Fibroblast of skin of abdomen (primary cell): Measurements from ENCODE around the gene USP17L27. TPM values are rescaled to one million over a fixed set of nuclear protein-coding genes. Genes with fewer than 3 reads are reported as not detected.
"Not testable (repeated sequence)": the region's sequence is repeated elsewhere in the genome, so short reads cannot be mapped to it uniquely, and the experiment has no call there.

ENCODE experiments used
- DNase-seq: peaks from one replicate; pipeline ENCODE4 v3.0.0-alpha.2; 2013
- polyA plus RNA-seq, 2 experiments: library from polyadenylated mRNA; unstranded; fragments of 120-200 nt; gene quantifications; one replicate each; pipeline ENCODE4 v1.2.1, GENCODE V29; 2013; ENCODE audit not compliant: insufficient read length in 2 of 2

USP17L27 gene, protein sequence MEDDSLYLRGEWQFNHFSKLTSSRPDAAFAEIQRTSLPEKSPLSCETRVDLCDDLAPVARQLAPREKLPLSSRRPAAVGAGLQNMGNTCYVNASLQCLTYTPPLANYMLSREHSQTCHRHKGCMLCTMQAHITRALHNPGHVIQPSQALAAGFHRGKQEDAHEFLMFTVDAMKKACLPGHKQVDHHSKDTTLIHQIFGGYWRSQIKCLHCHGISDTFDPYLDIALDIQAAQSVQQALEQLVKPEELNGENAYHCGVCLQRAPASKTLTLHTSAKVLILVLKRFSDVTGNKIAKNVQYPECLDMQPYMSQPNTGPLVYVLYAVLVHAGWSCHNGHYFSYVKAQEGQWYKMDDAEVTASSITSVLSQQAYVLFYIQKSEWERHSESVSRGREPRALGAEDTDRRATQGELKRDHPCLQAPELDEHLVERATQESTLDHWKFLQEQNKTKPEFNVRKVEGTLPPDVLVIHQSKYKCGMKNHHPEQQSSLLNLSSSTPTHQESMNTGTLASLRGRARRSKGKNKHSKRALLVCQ
- not detected for polyA plus RNA-seq (2013, experiment 1 of 2; ENCODE audit: insufficient read length)
- not detected for polyA plus RNA-seq (2013, experiment 2 of 2; ENCODE audit: insufficient read length)

DNA sequence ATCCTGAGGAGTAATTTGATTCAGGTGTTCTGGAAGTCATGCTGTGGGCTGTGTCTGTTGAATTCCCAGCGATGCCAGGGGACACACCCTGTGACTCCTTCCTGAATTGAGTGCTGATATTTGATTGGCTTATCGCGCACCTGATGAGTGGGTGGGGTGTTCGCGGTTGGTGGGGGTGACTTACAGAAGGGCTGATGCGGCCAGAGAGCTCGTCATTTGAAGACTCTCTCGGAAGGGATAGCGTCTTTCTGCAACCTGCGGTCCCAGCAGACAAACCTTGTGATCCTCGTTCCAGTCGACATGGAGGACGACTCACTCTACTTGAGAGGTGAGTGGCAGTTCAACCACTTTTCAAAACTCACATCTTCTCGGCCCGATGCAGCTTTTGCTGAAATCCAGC lies at the start of gene USP17L27:
USP17L27 (plus strand) TSS at position 301 of the 400 bp plus-strand sequence; CDS start at position 301, 0 bp downstream.
- DNase-seq = not testable (repeated sequence)

DNA sequence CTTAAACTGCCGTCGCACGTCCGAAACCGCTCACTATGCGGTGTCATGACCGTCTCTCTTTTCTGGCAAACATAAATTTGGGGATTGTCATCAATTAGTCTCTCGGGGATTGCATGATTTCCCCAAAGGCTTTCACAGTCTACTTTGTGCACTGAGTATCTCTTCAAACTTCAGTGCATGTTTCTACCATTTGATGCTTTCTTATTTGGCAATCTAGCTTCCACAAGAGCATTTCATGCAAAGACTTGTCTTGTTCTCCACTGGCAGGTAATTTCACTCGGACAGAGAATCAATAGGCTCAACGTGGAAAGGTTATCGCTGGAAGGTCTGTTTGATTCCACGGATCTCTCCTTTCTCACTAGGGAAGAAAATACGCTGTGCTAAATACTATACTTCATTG lies 19.8 kb upstream of the USP17L27 start:
- DNase-seq = not testable (repeated sequence)

DNA sequence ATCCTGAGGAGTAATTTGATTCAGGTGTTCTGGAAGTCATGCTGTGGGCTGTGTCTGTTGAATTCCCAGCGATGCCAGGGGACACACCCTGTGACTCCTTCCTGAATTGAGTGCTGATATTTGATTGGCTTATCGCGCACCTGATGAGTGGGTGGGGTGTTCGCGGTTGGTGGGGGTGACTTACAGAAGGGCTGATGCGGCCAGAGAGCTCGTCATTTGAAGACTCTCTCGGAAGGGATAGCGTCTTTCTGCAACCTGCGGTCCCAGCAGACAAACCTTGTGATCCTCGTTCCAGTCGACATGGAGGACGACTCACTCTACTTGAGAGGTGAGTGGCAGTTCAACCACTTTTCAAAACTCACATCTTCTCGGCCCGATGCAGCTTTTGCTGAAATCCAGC lies 19.1 kb upstream of the USP17L27 start, which contains the start of gene USP17L24:
USP17L24 (plus strand) TSS at position 301 of the 400 bp plus-strand sequence; CDS start at position 301, 0 bp downstream.
- not testable (repeated sequence) for DNase-seq

DNA sequence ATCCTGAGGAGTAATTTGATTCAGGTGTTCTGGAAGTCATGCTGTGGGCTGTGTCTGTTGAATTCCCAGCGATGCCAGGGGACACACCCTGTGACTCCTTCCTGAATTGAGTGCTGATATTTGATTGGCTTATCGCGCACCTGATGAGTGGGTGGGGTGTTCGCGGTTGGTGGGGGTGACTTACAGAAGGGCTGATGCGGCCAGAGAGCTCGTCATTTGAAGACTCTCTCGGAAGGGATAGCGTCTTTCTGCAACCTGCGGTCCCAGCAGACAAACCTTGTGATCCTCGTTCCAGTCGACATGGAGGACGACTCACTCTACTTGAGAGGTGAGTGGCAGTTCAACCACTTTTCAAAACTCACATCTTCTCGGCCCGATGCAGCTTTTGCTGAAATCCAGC lies 14.3 kb upstream of the USP17L27 start, which contains the start of gene USP17L25:
USP17L25 (plus strand) TSS at position 301 of the 400 bp plus-strand sequence; CDS start at position 301, 0 bp downstream.
- not testable (repeated sequence) for DNase-seq

DNA sequence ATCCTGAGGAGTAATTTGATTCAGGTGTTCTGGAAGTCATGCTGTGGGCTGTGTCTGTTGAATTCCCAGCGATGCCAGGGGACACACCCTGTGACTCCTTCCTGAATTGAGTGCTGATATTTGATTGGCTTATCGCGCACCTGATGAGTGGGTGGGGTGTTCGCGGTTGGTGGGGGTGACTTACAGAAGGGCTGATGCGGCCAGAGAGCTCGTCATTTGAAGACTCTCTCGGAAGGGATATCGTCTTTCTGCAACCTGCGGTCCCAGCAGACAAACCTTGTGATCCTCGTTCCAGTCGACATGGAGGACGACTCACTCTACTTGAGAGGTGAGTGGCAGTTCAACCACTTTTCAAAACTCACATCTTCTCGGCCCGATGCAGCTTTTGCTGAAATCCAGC lies 9.6 kb upstream of the USP17L27 start, which contains the start of gene USP17L26:
USP17L26 (plus strand) TSS at position 301 of the 400 bp plus-strand sequence; CDS start at position 301, 0 bp downstream.
- DNase-seq = not testable (repeated sequence)

DNA sequence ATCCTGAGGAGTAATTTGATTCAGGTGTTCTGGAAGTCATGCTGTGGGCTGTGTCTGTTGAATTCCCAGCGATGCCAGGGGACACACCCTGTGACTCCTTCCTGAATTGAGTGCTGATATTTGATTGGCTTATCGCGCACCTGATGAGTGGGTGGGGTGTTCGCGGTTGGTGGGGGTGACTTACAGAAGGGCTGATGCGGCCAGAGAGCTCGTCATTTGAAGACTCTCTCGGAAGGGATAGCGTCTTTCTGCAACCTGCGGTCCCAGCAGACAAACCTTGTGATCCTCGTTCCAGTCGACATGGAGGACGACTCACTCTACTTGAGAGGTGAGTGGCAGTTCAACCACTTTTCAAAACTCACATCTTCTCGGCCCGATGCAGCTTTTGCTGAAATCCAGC lies 4.8 kb upstream of the USP17L27 start, which contains the start of gene USP17L5:
USP17L5 (plus strand) TSS at position 301 of the 400 bp plus-strand sequence; CDS start at position 301, 0 bp downstream.
- not testable (repeated sequence) for DNase-seq

DNA sequence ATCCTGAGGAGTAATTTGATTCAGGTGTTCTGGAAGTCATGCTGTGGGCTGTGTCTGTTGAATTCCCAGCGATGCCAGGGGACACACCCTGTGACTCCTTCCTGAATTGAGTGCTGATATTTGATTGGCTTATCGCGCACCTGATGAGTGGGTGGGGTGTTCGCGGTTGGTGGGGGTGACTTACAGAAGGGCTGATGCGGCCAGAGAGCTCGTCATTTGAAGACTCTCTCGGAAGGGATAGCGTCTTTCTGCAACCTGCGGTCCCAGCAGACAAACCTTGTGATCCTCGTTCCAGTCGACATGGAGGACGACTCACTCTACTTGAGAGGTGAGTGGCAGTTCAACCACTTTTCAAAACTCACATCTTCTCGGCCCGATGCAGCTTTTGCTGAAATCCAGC lies 4.6 kb downstream of the USP17L27 start, which contains the start of gene USP17L28:
USP17L28 (plus strand) TSS at position 301 of the 400 bp plus-strand sequence; CDS start at position 301, 0 bp downstream.
- DNase-seq = not testable (repeated sequence)

DNA sequence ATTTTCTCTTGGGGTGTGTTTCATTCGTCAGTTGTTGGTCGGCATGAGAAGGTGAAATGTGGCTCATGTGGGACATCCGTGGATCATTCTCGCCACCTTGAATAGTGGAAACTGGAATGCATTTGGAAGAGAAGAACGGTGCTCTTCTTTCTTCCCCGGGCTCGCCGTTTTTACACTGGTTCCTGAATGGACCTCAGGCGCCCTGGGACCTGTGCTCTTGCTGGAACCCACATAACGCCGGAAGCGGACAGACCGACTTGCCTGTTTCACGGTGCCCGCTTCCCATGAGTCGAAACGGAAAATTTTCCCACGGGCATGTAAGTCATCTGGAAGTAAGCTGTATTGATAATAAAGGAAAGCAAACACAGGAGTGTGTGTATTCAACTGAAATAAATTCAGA lies 6.9 kb downstream of the USP17L27 start:
- DNase-seq = not testable (repeated sequence)

DNA sequence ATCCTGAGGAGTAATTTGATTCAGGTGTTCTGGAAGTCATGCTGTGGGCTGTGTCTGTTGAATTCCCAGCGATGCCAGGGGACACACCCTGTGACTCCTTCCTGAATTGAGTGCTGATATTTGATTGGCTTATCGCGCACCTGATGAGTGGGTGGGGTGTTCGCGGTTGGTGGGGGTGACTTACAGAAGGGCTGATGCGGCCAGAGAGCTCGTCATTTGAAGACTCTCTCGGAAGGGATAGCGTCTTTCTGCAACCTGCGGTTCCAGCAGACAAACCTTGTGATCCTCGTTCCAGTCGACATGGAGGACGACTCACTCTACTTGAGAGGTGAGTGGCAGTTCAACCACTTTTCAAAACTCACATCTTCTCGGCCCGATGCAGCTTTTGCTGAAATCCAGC lies 9.4 kb downstream of the USP17L27 start, which contains the start of gene USP17L29:
USP17L29 (plus strand) TSS at position 301 of the 400 bp plus-strand sequence; CDS start at position 301, 0 bp downstream.
- DNase-seq = not testable (repeated sequence)

DNA sequence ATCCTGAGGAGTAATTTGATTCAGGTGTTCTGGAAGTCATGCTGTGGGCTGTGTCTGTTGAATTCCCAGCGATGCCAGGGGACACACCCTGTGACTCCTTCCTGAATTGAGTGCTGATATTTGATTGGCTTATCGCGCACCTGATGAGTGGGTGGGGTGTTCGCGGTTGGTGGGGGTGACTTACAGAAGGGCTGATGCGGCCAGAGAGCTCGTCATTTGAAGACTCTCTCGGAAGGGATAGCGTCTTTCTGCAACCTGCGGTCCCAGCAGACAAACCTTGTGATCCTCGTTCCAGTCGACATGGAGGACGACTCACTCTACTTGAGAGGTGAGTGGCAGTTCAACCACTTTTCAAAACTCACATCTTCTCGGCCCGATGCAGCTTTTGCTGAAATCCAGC lies 18.9 kb downstream of the USP17L27 start, which contains the start of gene USP17L30:
USP17L30 (plus strand) TSS at position 301 of the 400 bp plus-strand sequence; CDS start at position 301, 0 bp downstream.
- DNase-seq = not testable (repeated sequence)

DNA sequence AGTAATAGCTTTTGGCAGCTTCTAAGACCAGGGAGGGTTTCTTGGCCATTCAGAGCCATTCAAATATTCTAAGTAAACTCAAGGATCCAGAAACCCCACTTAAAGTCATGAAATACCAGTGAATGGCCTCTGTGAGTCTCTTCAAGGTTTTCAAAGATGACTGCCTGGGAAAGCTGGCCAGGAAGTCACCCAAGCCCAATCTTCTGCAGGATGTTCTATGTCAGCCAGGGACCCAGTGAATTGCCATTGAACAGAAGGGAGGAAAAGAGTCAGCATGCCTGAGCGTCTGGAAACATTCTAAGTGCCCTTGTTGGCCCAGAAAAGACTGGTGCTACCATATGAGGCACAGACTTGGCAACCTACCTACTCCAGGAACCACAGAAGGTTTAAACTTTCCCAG lies 35.9 kb downstream of the USP17L27 start:
- DNase-seq = not testable (repeated sequence)

DNA sequence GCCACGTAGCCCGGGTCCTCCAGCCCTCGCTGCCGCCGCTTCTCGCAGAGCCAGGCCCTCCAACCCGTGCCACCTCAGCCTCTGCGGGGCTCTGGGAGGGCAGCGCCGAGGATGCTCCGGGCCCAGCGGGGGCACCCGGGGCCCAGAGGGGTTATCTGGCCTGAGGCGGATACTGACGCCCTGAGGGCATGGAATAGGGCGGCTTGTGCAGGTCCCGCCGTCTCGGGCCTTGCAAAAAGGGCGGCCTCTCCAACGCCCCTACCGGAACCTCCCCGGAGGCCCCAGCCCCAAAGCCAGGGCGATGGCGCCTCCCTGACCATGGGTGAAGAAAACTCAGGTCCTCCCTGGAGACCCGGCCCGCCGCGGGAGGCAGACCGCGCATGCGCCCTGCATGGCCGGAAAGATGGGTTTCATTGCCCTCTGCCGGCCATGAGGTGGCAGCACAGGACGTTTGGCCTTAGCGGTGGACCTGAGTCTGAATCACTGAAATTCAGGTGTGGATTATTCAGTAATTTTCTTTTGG lies 37.1 kb downstream of the USP17L27 start:
- DNase-seq = not testable (repeated sequence)

DNA sequence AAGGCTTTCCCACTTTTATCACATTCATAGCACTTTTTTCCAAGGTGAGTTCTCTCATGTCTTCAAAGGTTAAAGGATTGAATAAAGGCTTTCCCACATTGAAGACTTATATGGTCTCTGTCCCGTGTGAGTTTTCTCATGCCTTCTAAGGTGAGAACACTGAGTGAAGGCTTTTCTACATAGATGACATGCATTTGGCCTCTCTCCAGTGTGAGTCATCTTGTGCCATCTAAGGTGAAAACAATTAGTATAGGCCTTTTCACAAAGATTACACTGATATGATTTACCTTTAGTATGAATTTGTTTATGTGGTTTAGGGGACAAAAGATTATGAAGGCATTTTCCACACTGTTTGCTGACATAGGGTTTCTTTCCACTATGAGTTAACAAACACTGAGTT lies 40.2 kb downstream of the USP17L27 start:
- no peak for DNase-seq

DNA sequence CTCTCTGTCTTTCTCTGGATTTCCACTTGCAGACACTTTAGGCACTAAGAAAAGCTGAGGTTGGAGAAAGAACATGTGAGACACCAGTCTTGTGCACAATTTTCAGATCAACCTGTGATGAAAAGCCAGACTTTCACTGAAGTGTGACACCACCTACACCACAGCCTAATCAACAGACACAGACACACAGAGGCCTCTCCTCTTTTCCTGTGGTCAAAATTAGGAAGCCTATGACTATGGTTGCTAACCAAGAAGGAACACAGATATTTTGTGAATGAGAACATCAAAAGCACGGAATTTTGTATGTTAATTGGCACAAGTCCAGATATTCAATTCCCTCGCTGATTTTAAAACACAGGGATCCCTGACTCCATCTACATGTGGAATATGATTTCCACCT lies 45.1 kb downstream of the USP17L27 start:
- DNase-seq = not testable (repeated sequence)
